Measurements from ENCODE around the gene ABCD1. TPM values are rescaled to one million over a fixed set of nuclear protein-coding genes. Genes with fewer than 3 reads are reported as not detected.

The ABCD1 gene
- total and polyA plus RNA-seq, 9 of the 15 experiments (the other 6 are each of a cell fraction or from before 2014, with no cell fraction given) = 0.07 to 6.9 (median 2.2) TPM

DNA sequence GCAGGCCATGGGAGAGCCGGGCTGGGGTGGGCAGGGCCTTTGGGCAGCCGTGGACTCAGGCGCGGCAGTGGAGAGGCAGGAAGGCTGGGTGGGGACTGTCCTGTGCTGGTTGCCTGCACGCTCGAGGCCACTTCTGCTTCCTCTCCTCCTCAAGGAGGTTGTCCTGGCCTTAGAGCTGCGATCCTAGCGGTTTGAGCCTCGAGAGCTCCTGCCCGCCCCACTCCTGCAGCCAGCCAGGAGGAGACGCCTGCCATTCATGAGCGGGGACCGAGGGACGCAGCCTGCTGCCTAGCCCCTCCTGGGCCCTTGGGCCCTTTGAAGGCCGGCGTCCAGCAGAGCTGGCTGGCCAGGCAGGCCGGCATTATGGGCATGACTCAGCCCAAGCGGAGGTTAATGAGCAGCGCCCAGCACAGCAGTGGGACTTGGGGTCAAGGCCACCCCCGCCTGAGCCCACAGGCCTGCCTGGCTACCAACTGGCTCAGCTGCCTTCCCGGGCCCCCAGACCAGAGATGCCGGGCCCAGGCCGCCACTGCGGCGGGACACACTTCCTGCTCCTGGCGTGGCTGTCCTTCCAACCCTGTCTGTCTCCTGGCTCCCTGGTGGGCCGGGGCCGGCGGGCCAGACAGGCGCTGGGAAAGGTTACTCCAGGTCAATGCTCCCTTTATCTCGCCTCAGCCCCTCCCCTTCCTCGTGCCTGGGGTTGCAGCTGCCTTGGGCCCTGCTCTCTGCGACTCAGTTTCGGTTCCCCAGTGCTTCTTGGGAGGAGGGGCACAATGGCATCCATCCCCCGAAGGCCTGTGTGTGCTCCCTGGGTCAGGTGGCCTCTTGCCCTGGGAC is 1.8 kb downstream of the ABCD1 start (continued):
- TF ChIP-seq ZNF639 (CRISPR knock-in tag; conservative IDR thresholded peaks at IDR 0.05 in 1 of 2, IDR thresholded peaks at IDR 0.05 in 1 of 2) = 0 out of 4 replicates have a peak, but pooled peaks of 1 of the 2 experiments have one; percentile 27
- no peak for TF ChIP-seq RUNX1 (IDR thresholded peaks at IDR 0.05; ENCODE audit: low read depth)
- TF ChIP-seq ZNF699 (CRISPR knock-in tag; IDR thresholded peaks at IDR 0.05; ENCODE audit: insufficient replicate concordance) = no peak
- no peak for TF ChIP-seq ZNF24 (IDR thresholded peaks at IDR 0.05)
- no peak for TF ChIP-seq TRIM28 (IDR thresholded peaks at IDR 0.05)
- TF ChIP-seq PHB (CRISPR knock-in tag; IDR thresholded peaks at IDR 0.05) = no peak
- TF ChIP-seq DLX4 (CRISPR knock-in tag; IDR thresholded peaks at IDR 0.05) = no peak
- TF ChIP-seq KDM5B (IDR thresholded peaks at IDR 0.05; ENCODE audit: insufficient replicate concordance, low read depth, low read length) = peak; percentile 13
- TF ChIP-seq, protein P1, sequence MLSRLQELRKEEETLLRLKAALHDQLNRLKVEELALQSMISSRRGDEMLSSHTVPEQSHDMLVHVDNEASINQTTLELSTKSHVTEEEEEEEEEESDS (CRISPR knock-in tag; IDR thresholded peaks at IDR 0.05) = no peak
- no peak for TF ChIP-seq ZBTB8A (IDR thresholded peaks at IDR 0.05; ENCODE audit: partially characterized antibody)
- TF ChIP-seq CBFA2T3 (IDR thresholded peaks at IDR 0.05) = 0 out of 2 replicates have a peak, but pooled peaks have one; percentile 29
- 0 out of 2 replicates have a peak, but pooled peaks have one; percentile 44 for TF ChIP-seq ATF7 (IDR thresholded peaks at IDR 0.05)
- TF ChIP-seq ZFP1 (CRISPR knock-in tag; IDR thresholded peaks at IDR 0.05) = no peak
- TF ChIP-seq NR2C2 (CRISPR knock-in tag; IDR thresholded peaks at IDR 0.05) = peak; percentile 72
- peak; percentile 86 for TF ChIP-seq NR2C2 (tag; IDR thresholded peaks at IDR 0.05)
- peak; percentile 39; the same call in 1 of the 2 replicates for TF ChIP-seq CTBP1 (IDR thresholded peaks at IDR 0.05; ENCODE audit: borderline replicate concordance)
- no peak for TF ChIP-seq ZNF583 (CRISPR knock-in tag; IDR thresholded peaks at IDR 0.05)
- peak; percentile 56; the same call in 1 of the 2 replicates for TF ChIP-seq ZNF263 (CRISPR knock-in tag; IDR thresholded peaks at IDR 0.05; ENCODE audit: borderline replicate concordance)
- TF ChIP-seq U2AF1 (optimal IDR thresholded peaks at IDR 0.05; ENCODE audit: low read depth, low read length) = no peak
- TF ChIP-seq CCNT2 (IDR thresholded peaks at IDR 0.05; ENCODE audit: borderline replicate concordance, extremely low read depth, insufficient read length, low read depth, low read length) = peak; percentile 70
- TF ChIP-seq RBM34 (IDR thresholded peaks at IDR 0.05; ENCODE audit: borderline replicate concordance, insufficient read depth, low read length) = no peak
- no peak for TF ChIP-seq ZNF274 (IDR thresholded peaks at IDR 0.05; ENCODE audit: borderline replicate concordance, low read depth, low read length)
- no peak for TF ChIP-seq ZNF436 (CRISPR knock-in tag; IDR thresholded peaks at IDR 0.05)
- no peak for TF ChIP-seq EZH2 (IDR thresholded peaks at IDR 0.05; ENCODE audit: borderline replicate concordance, low read depth, low read length)
- no peak for TF ChIP-seq ZNF277 (CRISPR knock-in tag; IDR thresholded peaks at IDR 0.05; ENCODE audit: borderline replicate concordance)
- TF ChIP-seq STAG1 (CRISPR knock-in tag; IDR thresholded peaks at IDR 0.05; ENCODE audit: borderline replicate concordance) = no peak
